ENCODE results near the gene PRUNE2. TPM values are rescaled to one million over a fixed set of nuclear protein-coding genes. Genes with fewer than 3 reads are reported as not detected.

The PRUNE2 gene
- total RNA-seq, 1 experiment from 2014 or later, result 3.5 TPM

DNA sequence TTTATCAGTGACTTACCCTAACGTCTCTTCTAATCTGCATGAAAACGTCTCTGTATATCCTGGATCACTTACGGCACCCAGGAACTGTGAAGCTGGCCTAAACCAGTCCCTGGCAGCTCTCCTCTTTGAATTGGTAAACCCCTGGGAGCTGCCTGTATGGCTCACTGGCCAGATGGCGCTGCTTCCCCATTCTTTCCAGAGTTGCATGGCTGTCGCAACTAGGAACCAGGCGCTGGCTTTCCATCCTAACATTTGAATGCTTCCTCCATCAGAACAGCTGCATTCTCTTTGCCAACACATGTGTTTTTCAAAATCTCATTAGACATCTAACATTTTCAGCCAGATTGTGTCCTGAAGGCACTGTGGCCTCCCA is 149.7 kb downstream of the PRUNE2 start:
- Histone ChIP-seq H3K36me3 (ENCODE audit: control insufficient read depth, insufficient read depth, low read length) (no peaks in the 10 kb centered on the region), H3K4me3 (ENCODE audit: low read depth, low read length) (no peak overlapping the region), H3K9me3 (no peaks in the 10 kb centered on the region), H3K27me3 (replicated peaks; ENCODE audit: control insufficient read depth, insufficient read depth, low read length) (no peaks in the 10 kb centered on the region), H3K4me1 (no peaks in the 10 kb centered on the region)
- Mint-ChIP-seq H3K27ac (ENCODE audit: unreplicated experiment) (no peak overlapping the region), H3K36me3 (ENCODE audit: insufficient read depth, unreplicated experiment) (no peaks in the 10 kb centered on the region), H3K27me3 (ENCODE audit: insufficient read depth, unreplicated experiment) (no peaks in the 10 kb centered on the region), H3K4me1 (ENCODE audit: low read depth, unreplicated experiment) (no peaks in the 10 kb centered on the region), H3K9me3 (ENCODE audit: unreplicated experiment) (no peaks in the 10 kb centered on the region), H3K4me3 (ENCODE audit: unreplicated experiment) (no peak overlapping the region)
- BruUV-seq (replicated peaks), result no TSS peak
- CTCF ChIA-PET, result no interaction called here
- peak; percentile 22 to 29 for DNase-seq
- intact Hi-C loops (cut with micrococcal nuclease; ENCODE audit: unreplicated experiment), result no loop called here
- POLR2A ChIA-PET, result no interaction called here
- TF ChIP-seq, protein P1, sequence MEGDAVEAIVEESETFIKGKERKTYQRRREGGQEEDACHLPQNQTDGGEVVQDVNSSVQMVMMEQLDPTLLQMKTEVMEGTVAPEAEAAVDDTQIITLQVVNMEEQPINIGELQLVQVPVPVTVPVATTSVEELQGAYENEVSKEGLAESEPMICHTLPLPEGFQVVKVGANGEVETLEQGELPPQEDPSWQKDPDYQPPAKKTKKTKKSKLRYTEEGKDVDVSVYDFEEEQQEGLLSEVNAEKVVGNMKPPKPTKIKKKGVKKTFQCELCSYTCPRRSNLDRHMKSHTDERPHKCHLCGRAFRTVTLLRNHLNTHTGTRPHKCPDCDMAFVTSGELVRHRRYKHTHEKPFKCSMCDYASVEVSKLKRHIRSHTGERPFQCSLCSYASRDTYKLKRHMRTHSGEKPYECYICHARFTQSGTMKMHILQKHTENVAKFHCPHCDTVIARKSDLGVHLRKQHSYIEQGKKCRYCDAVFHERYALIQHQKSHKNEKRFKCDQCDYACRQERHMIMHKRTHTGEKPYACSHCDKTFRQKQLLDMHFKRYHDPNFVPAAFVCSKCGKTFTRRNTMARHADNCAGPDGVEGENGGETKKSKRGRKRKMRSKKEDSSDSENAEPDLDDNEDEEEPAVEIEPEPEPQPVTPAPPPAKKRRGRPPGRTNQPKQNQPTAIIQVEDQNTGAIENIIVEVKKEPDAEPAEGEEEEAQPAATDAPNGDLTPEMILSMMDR (IDR thresholded peaks at IDR 0.05; ENCODE audit: insufficient read depth in 1 of 2, low read depth in 1 of 2, low read length in 1 of 2, severe bottlenecking in 1 of 2, unreplicated experiment in 1 of 2), result no peak

DNA sequence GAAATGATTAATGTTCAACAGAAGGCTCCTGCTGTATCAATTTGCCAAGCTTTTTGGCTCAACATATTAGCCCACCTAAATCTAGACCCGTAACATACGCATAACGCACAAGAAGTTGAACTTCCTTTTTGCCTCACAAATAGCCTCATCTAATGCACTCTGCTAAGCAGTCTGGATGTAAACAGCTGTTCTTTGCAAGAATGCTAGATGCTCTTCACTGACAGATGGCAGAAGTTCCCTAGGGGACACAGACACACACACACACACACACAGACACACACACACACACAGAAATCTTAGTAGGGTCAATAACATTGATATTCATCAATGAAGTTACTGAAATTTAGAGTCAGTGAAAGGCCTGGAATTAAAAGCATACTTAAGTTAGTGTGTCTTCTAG is 154.9 kb downstream of the PRUNE2 start:
- H3K4me1 Mint-ChIP-seq (ENCODE audit: low read depth, unreplicated experiment), result no peaks in the 10 kb centered on the region
- H3K27me3 ChIP-seq (replicated peaks; ENCODE audit: control insufficient read depth, insufficient read depth, low read length), result no peaks in the 10 kb centered on the region
- TF ChIP-seq, protein P1 (IDR thresholded peaks at IDR 0.05; ENCODE audit: insufficient read depth in 1 of 2, low read depth in 1 of 2, low read length in 1 of 2, severe bottlenecking in 1 of 2, unreplicated experiment in 1 of 2), result no peak
- ChIA-PET POLR2A (no interaction called here), CTCF (no interaction called here)
- DNase-seq, result no peak
- no peaks in the 10 kb centered on the region for H3K4me1 ChIP-seq
- H3K27me3 Mint-ChIP-seq (ENCODE audit: insufficient read depth, unreplicated experiment), result no peaks in the 10 kb centered on the region
- no peaks in the 10 kb centered on the region for H3K9me3 Mint-ChIP-seq (ENCODE audit: unreplicated experiment)
- intact Hi-C loops (cut with micrococcal nuclease; ENCODE audit: unreplicated experiment), result no loop called here
- BruUV-seq (replicated peaks), result no TSS peak
- no peaks in the 10 kb centered on the region for H3K9me3 ChIP-seq
- no peak overlapping the region for H3K27ac Mint-ChIP-seq (ENCODE audit: unreplicated experiment)
- no peak overlapping the region for H3K4me3 Mint-ChIP-seq (ENCODE audit: unreplicated experiment)
- no peaks in the 10 kb centered on the region for H3K36me3 ChIP-seq (ENCODE audit: control insufficient read depth, insufficient read depth, low read length)
- no peak overlapping the region for H3K4me3 ChIP-seq (ENCODE audit: low read depth, low read length)
- H3K36me3 Mint-ChIP-seq (ENCODE audit: insufficient read depth, unreplicated experiment), result no peaks in the 10 kb centered on the region

DNA sequence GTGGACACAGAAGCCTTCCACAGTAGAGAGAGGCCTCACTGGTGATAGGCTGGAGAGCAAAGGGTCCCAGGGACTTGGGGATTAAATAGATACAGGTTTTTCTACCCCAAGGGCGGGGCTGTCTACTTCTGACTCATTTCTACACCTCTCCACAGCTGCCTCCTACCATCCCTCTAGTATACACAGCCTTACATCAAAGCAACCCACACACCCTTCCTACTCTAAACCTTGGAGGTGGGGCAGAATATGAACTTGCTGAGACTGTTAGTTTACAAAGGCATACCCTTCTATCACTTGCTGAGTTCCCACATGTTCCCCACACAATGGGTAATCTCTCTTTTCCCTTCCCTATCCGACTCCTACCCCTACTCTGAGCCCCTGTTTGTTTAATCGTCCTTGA is 161.6 kb downstream of the PRUNE2 start:
- intact Hi-C loops (cut with micrococcal nuclease; ENCODE audit: unreplicated experiment), result no loop called here
- Mint-ChIP-seq H3K27me3 (ENCODE audit: insufficient read depth, unreplicated experiment) (no peaks in the 10 kb centered on the region), H3K9me3 (ENCODE audit: unreplicated experiment) (no peaks in the 10 kb centered on the region), H3K36me3 (ENCODE audit: insufficient read depth, unreplicated experiment) (no peaks in the 10 kb centered on the region), H3K4me1 (ENCODE audit: low read depth, unreplicated experiment) (no peaks in the 10 kb centered on the region), H3K27ac (ENCODE audit: unreplicated experiment) (no peak overlapping the region), H3K4me3 (ENCODE audit: unreplicated experiment) (no peak overlapping the region)
- no peaks in the 10 kb centered on the region for H3K9me3 ChIP-seq
- no peak overlapping the region for H3K4me3 ChIP-seq (ENCODE audit: low read depth, low read length)
- POLR2A ChIA-PET, result no interaction called here
- BruUV-seq (replicated peaks), result no TSS peak
- H3K4me1 ChIP-seq, result no peaks in the 10 kb centered on the region
- H3K36me3 ChIP-seq (ENCODE audit: control insufficient read depth, insufficient read depth, low read length), result no peaks in the 10 kb centered on the region
- CTCF ChIA-PET, result no interaction called here
- no peaks in the 10 kb centered on the region for H3K27me3 ChIP-seq (replicated peaks; ENCODE audit: control insufficient read depth, insufficient read depth, low read length)
- DNase-seq, result no peak
- TF ChIP-seq, protein P1 (IDR thresholded peaks at IDR 0.05; ENCODE audit: insufficient read depth in 1 of 2, low read depth in 1 of 2, low read length in 1 of 2, severe bottlenecking in 1 of 2, unreplicated experiment in 1 of 2), result no peak

Measured in Caco-2 (cell line).